Adrenal gland (tissue), 5 donors: ENCODE data around the gene CRADD.

Experiments used
- POLR2A ChIP-seq, 2 donors: fragments of 450-650 bp; IDR thresholded peaks; one replicate each; pipeline ENCODE4 v1.6.1; 2017; ENCODE audit warnings: antibody characterized with exemption in 2 of 2, mild to moderate bottlenecking in 2 of 2, moderate library complexity in 1 of 2
- TF ChIP-seq, protein P1 (sequence below), 6 experiments: fragments of 450-650 bp in 4 of 6; fragments of 200-600 bp in 2 of 6; sonication (generic) in 1 of 6; IDR thresholded peaks; 1 replicate in 5 of 6; 2 replicates in 1 of 6; pipeline versions ENCODE4 v1.5.1 to v1.8.0; 2016 to 2021; ENCODE audit warnings: antibody characterized with exemption in 6 of 6, mild to moderate bottlenecking in 2 of 6, moderate library complexity in 1 of 6
- donor health status: DM: no; HTN: no; CAD: no.

DNA sequence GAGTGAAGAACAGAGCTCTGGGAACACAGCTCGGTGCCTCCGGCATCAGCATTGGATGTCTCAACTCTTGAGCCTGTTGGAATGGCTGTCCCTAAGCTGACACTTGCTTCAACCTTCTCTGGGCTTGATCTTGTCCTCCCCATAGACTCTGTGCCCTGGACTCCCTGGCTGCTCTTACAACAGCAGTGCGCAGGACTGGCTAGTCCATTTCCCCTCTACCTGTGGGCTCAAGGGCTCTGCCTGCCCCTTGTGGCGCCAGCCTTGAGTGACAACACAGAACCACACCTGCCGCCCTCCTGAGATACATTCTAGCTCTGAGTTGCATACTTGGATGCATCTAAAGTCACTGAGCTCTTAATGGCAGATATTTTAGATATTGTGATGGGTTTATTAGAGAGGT, 6.2 kb downstream of the CRADD start:
- TF ChIP-seq, protein P1, sequence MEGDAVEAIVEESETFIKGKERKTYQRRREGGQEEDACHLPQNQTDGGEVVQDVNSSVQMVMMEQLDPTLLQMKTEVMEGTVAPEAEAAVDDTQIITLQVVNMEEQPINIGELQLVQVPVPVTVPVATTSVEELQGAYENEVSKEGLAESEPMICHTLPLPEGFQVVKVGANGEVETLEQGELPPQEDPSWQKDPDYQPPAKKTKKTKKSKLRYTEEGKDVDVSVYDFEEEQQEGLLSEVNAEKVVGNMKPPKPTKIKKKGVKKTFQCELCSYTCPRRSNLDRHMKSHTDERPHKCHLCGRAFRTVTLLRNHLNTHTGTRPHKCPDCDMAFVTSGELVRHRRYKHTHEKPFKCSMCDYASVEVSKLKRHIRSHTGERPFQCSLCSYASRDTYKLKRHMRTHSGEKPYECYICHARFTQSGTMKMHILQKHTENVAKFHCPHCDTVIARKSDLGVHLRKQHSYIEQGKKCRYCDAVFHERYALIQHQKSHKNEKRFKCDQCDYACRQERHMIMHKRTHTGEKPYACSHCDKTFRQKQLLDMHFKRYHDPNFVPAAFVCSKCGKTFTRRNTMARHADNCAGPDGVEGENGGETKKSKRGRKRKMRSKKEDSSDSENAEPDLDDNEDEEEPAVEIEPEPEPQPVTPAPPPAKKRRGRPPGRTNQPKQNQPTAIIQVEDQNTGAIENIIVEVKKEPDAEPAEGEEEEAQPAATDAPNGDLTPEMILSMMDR (IDR thresholded peaks at IDR 0.05): no peak
- TF ChIP-seq POLR2A (IDR thresholded peaks at IDR 0.05): no peak
